Measurements from ENCODE around the gene LRRC4C.

LRRC4C gene

DNA sequence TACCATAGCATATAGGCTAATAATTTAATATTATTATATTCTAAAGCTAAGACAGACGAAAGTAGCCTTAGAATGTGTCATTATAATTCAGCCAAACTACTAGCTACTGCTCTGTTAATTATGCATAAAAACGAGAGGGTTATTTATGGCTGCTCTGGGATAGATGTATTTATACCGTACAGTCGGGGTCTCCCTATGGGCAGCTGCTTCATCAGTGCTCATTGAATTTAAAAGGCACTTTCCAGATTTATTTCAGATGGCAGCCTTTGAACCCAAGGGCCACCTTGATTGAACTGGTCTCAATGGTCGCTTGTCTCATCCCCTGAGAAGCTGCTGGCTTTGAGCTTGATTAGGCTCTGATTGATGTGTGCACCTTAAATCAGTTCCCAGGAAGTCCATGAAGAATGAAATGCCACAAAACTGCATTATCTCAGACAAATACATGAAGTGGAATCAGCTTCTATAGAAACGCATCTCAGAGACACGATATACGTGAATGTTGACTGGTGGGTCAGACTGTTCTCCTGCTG, 377.6 kb downstream of the LRRC4C start:
- no peak overlapping the region for H2BK5ac ChIP-seq (ENCODE audit: low read length)
- H2BK15ac ChIP-seq (ENCODE audit: low read length): no peak overlapping the region
- no peak overlapping the region for H3K9ac ChIP-seq (ENCODE audit: low read depth, low read length, poor library complexity)
- H3K4ac ChIP-seq (ENCODE audit: low read length): no peak overlapping the region
- no peak for DNase-seq (ENCODE audit: low spot score)
- no peak overlapping the region for H4K91ac ChIP-seq (ENCODE audit: low read depth, low read length, poor library complexity)
- no peaks in the 10 kb centered on the region for H3K36me3 ChIP-seq (replicated peaks in 1 of 2; ENCODE audit: control insufficient read depth in 2 of 2, insufficient read depth in 2 of 2, low read length in 2 of 2)
- no peak overlapping the region for H2AFZ ChIP-seq (ENCODE audit: low read length)
- H3K23ac ChIP-seq (ENCODE audit: low read depth, low read length, poor library complexity): no peak overlapping the region
- H3K9me3 ChIP-seq (replicated peaks in 1 of 2; ENCODE audit: control insufficient read depth in 2 of 2, insufficient read depth in 1 of 2, low read depth in 1 of 2, low read length in 2 of 2): peaks cover 4 to 6% of the 10 kb centered on the region in 2 donors
- no peak overlapping the region for H2BK12ac ChIP-seq (ENCODE audit: low read length)
- H3K14ac ChIP-seq (ENCODE audit: low read length): no peak overlapping the region
- no peak overlapping the region for H3K4me3 ChIP-seq (ENCODE audit: low read length in 2 of 2)
- WGBS, 2 donors (ENCODE audit: extremely low coverage in 2 of 2, insufficient read length in 2 of 2, insufficient replicate concordance in 1 of 2): no CpG with 5 or more reads among the region's 8 CpGs
- H3K4me1 ChIP-seq (ENCODE audit: control insufficient read depth in 2 of 2, insufficient read depth in 1 of 2, low read depth in 1 of 2, low read length in 2 of 2): no peaks in the 10 kb centered on the region
- no peak overlapping the region for H3K18ac ChIP-seq (ENCODE audit: low read length)
- H3K27ac ChIP-seq (replicated peaks; ENCODE audit: low read length): no peak overlapping the region
- no peaks in the 10 kb centered on the region for H3K27me3 ChIP-seq (ENCODE audit: control insufficient read depth in 3 of 3, insufficient read depth in 3 of 3, low read depth in 1 of 3, low read length in 3 of 3)
- H2BK120ac ChIP-seq (ENCODE audit: low read depth, low read length): no peak overlapping the region
- H2AK5ac ChIP-seq (ENCODE audit: low read depth, low read length): no peak overlapping the region
- peaks cover 1% of the 10 kb centered on the region for H3K79me1 ChIP-seq (ENCODE audit: low read depth, low read length)
- no peak overlapping the region for H3K4me2 ChIP-seq (ENCODE audit: insufficient read depth, low read length, poor library complexity, severe bottlenecking)
- H4K8ac ChIP-seq (ENCODE audit: low read depth, low read length): no peak overlapping the region

DNA sequence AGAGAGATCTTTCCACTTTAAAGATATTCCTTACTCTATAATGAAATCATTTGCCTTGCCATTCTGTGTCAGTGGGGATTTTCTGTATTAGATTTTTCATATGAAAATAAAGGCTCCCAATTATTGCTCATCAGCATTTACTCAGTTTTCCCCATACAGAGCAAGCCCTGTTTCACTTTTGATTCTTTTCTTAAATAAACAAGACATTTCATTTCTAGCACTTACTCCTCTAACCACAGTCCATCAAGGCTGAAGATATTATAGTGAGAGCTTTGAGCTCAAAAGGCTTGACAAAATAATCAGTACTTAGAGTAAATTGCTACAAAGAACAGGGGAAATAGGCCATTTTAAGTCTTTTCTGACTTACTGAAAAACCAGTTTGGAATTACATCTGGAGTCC, 385.1 kb downstream of the LRRC4C start:
- no peak overlapping the region for H3K4me2 ChIP-seq (ENCODE audit: insufficient read depth, low read length, poor library complexity, severe bottlenecking)
- no peak overlapping the region for H4K8ac ChIP-seq (ENCODE audit: low read depth, low read length)
- no peak overlapping the region for H2BK15ac ChIP-seq (ENCODE audit: low read length)
- no peak overlapping the region for H3K4me3 ChIP-seq (ENCODE audit: low read length in 2 of 2)
- H3K4me1 ChIP-seq (ENCODE audit: control insufficient read depth in 2 of 2, insufficient read depth in 1 of 2, low read depth in 1 of 2, low read length in 2 of 2): no peaks in the 10 kb centered on the region
- H2BK120ac ChIP-seq (ENCODE audit: low read depth, low read length): no peak overlapping the region
- H2AK5ac ChIP-seq (ENCODE audit: low read depth, low read length): no peak overlapping the region
- no peak overlapping the region for H4K91ac ChIP-seq (ENCODE audit: low read depth, low read length, poor library complexity)
- H3K23ac ChIP-seq (ENCODE audit: low read depth, low read length, poor library complexity): no peak overlapping the region
- peaks cover 4 to 7% of the 10 kb centered on the region in 2 donors for H3K9me3 ChIP-seq (replicated peaks in 1 of 2; ENCODE audit: control insufficient read depth in 2 of 2, insufficient read depth in 1 of 2, low read depth in 1 of 2, low read length in 2 of 2)
- no peak overlapping the region for H3K4ac ChIP-seq (ENCODE audit: low read length)
- H2BK12ac ChIP-seq (ENCODE audit: low read length): no peak overlapping the region
- no peak overlapping the region for H3K14ac ChIP-seq (ENCODE audit: low read length)
- no peaks in the 10 kb centered on the region for H3K27me3 ChIP-seq (ENCODE audit: control insufficient read depth in 3 of 3, insufficient read depth in 3 of 3, low read depth in 1 of 3, low read length in 3 of 3)
- H3K9ac ChIP-seq (ENCODE audit: low read depth, low read length, poor library complexity): no peak overlapping the region
- no peak overlapping the region for H3K18ac ChIP-seq (ENCODE audit: low read length)
- DNase-seq (ENCODE audit: low spot score): no peak
- no peak overlapping the region for H3K27ac ChIP-seq (replicated peaks; ENCODE audit: low read length)
- H3K36me3 ChIP-seq (replicated peaks in 1 of 2; ENCODE audit: control insufficient read depth in 2 of 2, insufficient read depth in 2 of 2, low read length in 2 of 2): no peaks in the 10 kb centered on the region
- H2BK5ac ChIP-seq (ENCODE audit: low read length): no peak overlapping the region
- H3K79me1 ChIP-seq (ENCODE audit: low read depth, low read length): peaks cover 1% of the 10 kb centered on the region
- H2AFZ ChIP-seq (ENCODE audit: low read length): no peak overlapping the region

DNA sequence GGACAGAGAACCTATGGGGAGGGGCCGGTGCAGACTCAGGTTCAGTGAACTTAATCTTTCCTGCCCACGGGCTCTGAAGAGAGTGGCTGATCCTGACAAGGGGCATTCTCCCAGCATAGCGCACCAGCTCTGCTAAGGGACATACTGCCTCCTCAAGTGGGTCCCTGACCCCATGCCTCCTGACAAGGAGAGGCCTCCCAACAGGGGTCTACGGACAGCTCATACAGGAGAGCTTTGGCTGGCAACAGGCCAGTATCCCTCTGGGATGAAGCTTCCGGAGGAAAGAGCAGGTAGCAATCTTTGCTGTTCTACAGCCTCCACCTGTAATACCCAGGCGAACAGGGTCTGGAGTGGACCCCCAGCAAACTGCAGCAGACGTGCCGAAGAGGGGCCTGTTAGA, 394.0 kb downstream of the LRRC4C start:
- DNase-seq (ENCODE audit: low spot score): no peak
- no peak overlapping the region for H3K23ac ChIP-seq (ENCODE audit: low read depth, low read length, poor library complexity)
- no peaks in the 10 kb centered on the region for H3K27me3 ChIP-seq (ENCODE audit: control insufficient read depth in 3 of 3, insufficient read depth in 3 of 3, low read depth in 1 of 3, low read length in 3 of 3)
- H2BK15ac ChIP-seq (ENCODE audit: low read length): no peak overlapping the region
- no peak overlapping the region for H3K4me3 ChIP-seq (ENCODE audit: low read length in 2 of 2)
- H2BK120ac ChIP-seq (ENCODE audit: low read depth, low read length): no peak overlapping the region
- no peaks in the 10 kb centered on the region for H3K9me3 ChIP-seq (replicated peaks in 1 of 2; ENCODE audit: control insufficient read depth in 2 of 2, insufficient read depth in 1 of 2, low read depth in 1 of 2, low read length in 2 of 2)
- H4K8ac ChIP-seq (ENCODE audit: low read depth, low read length): no peak overlapping the region
- no peak overlapping the region for H3K27ac ChIP-seq (replicated peaks; ENCODE audit: low read length)
- H2BK5ac ChIP-seq (ENCODE audit: low read length): no peak overlapping the region
- H3K4me2 ChIP-seq (ENCODE audit: insufficient read depth, low read length, poor library complexity, severe bottlenecking): no peak overlapping the region
- no peaks in the 10 kb centered on the region for H3K36me3 ChIP-seq (replicated peaks in 1 of 2; ENCODE audit: control insufficient read depth in 2 of 2, insufficient read depth in 2 of 2, low read length in 2 of 2)
- no peaks in the 10 kb centered on the region for H3K79me1 ChIP-seq (ENCODE audit: low read depth, low read length)
- no peak overlapping the region for H3K4ac ChIP-seq (ENCODE audit: low read length)
- H4K91ac ChIP-seq (ENCODE audit: low read depth, low read length, poor library complexity): no peak overlapping the region
- no peaks in the 10 kb centered on the region for H3K4me1 ChIP-seq (ENCODE audit: control insufficient read depth in 2 of 2, insufficient read depth in 1 of 2, low read depth in 1 of 2, low read length in 2 of 2)
- H2AK5ac ChIP-seq (ENCODE audit: low read depth, low read length): no peak overlapping the region
- no peak overlapping the region for H3K9ac ChIP-seq (ENCODE audit: low read depth, low read length, poor library complexity)
- H3K18ac ChIP-seq (ENCODE audit: low read length): peak overlapping the region; percentile 28
- H3K14ac ChIP-seq (ENCODE audit: low read length): no peak overlapping the region
- no peak overlapping the region for H2BK12ac ChIP-seq (ENCODE audit: low read length)
- H2AFZ ChIP-seq (ENCODE audit: low read length): no peak overlapping the region
- WGBS, 2 donors (ENCODE audit: extremely low coverage in 2 of 2, insufficient read length in 2 of 2, insufficient replicate concordance in 1 of 2): no CpG with 5 or more reads among the region's 8 CpGs

DNA sequence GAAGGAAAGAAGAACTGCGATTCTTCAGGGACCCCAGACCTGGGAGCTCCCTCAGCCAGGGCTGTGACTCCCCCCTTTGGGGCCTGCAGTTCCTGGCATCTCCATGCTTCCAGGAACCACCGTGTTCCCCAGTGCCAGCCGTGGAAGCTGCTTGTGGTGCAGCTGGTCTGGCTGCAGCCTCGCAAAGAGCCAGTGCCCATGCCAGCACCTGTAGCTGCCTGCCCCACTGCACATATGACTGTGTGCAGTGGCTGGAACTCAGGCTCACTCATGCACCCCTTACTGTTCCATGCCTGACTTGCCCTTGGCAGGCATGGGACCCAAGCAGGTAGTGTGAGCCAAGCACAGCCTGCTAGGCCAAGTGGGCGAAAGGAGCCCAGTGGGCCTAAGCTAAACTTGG, 401.3 kb downstream of the LRRC4C start:
- H3K36me3 ChIP-seq (replicated peaks in 1 of 2; ENCODE audit: control insufficient read depth in 2 of 2, insufficient read depth in 2 of 2, low read length in 2 of 2): no peaks in the 10 kb centered on the region
- no peak overlapping the region for H3K4me3 ChIP-seq (ENCODE audit: low read length in 2 of 2)
- H2BK120ac ChIP-seq (ENCODE audit: low read depth, low read length): no peak overlapping the region
- no peak overlapping the region for H3K9ac ChIP-seq (ENCODE audit: low read depth, low read length, poor library complexity)
- H3K4me1 ChIP-seq (ENCODE audit: control insufficient read depth in 2 of 2, insufficient read depth in 1 of 2, low read depth in 1 of 2, low read length in 2 of 2): no peaks in the 10 kb centered on the region
- H2AK5ac ChIP-seq (ENCODE audit: low read depth, low read length): no peak overlapping the region
- H4K8ac ChIP-seq (ENCODE audit: low read depth, low read length): peak overlapping the region; percentile 32
- H3K18ac ChIP-seq (ENCODE audit: low read length): peak overlapping the region; percentile 86
- H3K27ac ChIP-seq (replicated peaks; ENCODE audit: low read length): no peak overlapping the region
- H2BK5ac ChIP-seq (ENCODE audit: low read length): no peak overlapping the region
- no CpG with 5 or more reads among the region's 5 CpGs for WGBS, 2 donors (ENCODE audit: extremely low coverage in 2 of 2, insufficient read length in 2 of 2, insufficient replicate concordance in 1 of 2)
- H2BK15ac ChIP-seq (ENCODE audit: low read length): no peak overlapping the region
- H2AFZ ChIP-seq (ENCODE audit: low read length): peak overlapping the region; percentile 63
- H3K79me1 ChIP-seq (ENCODE audit: low read depth, low read length): no peaks in the 10 kb centered on the region
- H3K14ac ChIP-seq (ENCODE audit: low read length): no peak overlapping the region
- no peak overlapping the region for H3K4ac ChIP-seq (ENCODE audit: low read length)
- H2BK12ac ChIP-seq (ENCODE audit: low read length): peak overlapping the region; percentile 69
- DNase-seq (ENCODE audit: low spot score): no peak
- no peak overlapping the region for H3K23ac ChIP-seq (ENCODE audit: low read depth, low read length, poor library complexity)
- H3K9me3 ChIP-seq (replicated peaks in 1 of 2; ENCODE audit: control insufficient read depth in 2 of 2, insufficient read depth in 1 of 2, low read depth in 1 of 2, low read length in 2 of 2): no peaks in the 10 kb centered on the region
- peak overlapping the region; percentile 69 for H4K91ac ChIP-seq (ENCODE audit: low read depth, low read length, poor library complexity)
- no peak overlapping the region for H3K4me2 ChIP-seq (ENCODE audit: insufficient read depth, low read length, poor library complexity, severe bottlenecking)
- H3K27me3 ChIP-seq (ENCODE audit: control insufficient read depth in 3 of 3, insufficient read depth in 3 of 3, low read depth in 1 of 3, low read length in 3 of 3): no peaks in the 10 kb centered on the region
